NT2/D1 (cell line): ENCODE results near the gene STK24.

ENCODE experiments used
- SUZ12 ChIP-seq: IDR thresholded peaks from 2 replicates; pipeline ENCODE4 v1.6.1; 2011; ENCODE audit not compliant: insufficient read length, insufficient read depth; ENCODE audit errors: extremely low read depth
- YY1 ChIP-seq: IDR thresholded peaks from 2 replicates; pipeline ENCODE4 v1.6.1; 2011; ENCODE audit not compliant: insufficient read length, insufficient read depth
- ZNF274 ChIP-seq: IDR thresholded peaks from 2 replicates; pipeline ENCODE4 v1.6.1; 2011; ENCODE audit warnings: mild to moderate bottlenecking, low read depth, low read length

- TF ChIP-seq ZNF274 (no peak), YY1 (no peak), SUZ12 (no peak)
Measured at GRCh38 chr13:98564204-98564603, 12.7 kb downstream of the STK24 start.
